HepG2 (cell line): ENCODE data around the gene ESYT2. TPM values are rescaled to one million over a fixed set of nuclear protein-coding genes. Genes with fewer than 3 reads are reported as not detected.
A peak's percentile ranks its signal among the peaks of the same experiment; 100 is the strongest.

Experiments used
- CERS6 ChIP-seq: sonication (generic); formaldehyde crosslinking; IDR thresholded peaks from 2 replicates; pipeline ENCODE4 v1.5.0; 2020; ENCODE audit warnings: missing genetic modification reagents
- HDAC2 ChIP-seq: sonication (generic); formaldehyde crosslinking; IDR thresholded peaks from 2 replicates; pipeline ENCODE4 v1.4.0; 2020; ENCODE audit warnings: missing genetic modification reagents
- HNF1B ChIP-seq: sonication (generic); formaldehyde crosslinking; IDR thresholded peaks from 2 replicates; pipeline ENCODE4 v1.5.1; 2020; ENCODE audit warnings: mild to moderate bottlenecking, moderate library complexity, missing genetic modification reagents
- KIAA2018 ChIP-seq: sonication (generic); formaldehyde crosslinking; IDR thresholded peaks from 2 replicates; pipeline ENCODE4 v1.5.0; 2020; ENCODE audit warnings: mild to moderate bottlenecking, missing genetic modification reagents, borderline replicate concordance
- MAX ChIP-seq: IDR thresholded peaks from 2 replicates; pipeline ENCODE4 v1.6.1; 2012; ENCODE audit warnings: inconsistent platforms
- MLXIP ChIP-seq: sonication (generic); formaldehyde crosslinking; IDR thresholded peaks from 2 replicates; pipeline ENCODE4 v1.9.0; 2021; ENCODE audit warnings: missing genetic modification reagents, borderline replicate concordance
- SIN3B ChIP-seq: fragments of 150-350 bp; IDR thresholded peaks from 2 replicates; pipeline ENCODE4 v1.6.1; 2014; ENCODE audit warnings: low read length
- SMAD1 ChIP-seq: sonication (generic); formaldehyde crosslinking; IDR thresholded peaks from 2 replicates; pipeline ENCODE4 v1.4.0; 2020; ENCODE audit warnings: missing genetic modification reagents, low read depth, mild to moderate bottlenecking, borderline replicate concordance
- SNAPC2 ChIP-seq: sonication (generic); formaldehyde crosslinking; IDR thresholded peaks from 2 replicates; pipeline ENCODE4 v1.8.1; 2022; ENCODE audit warnings: mild to moderate bottlenecking, missing genetic modification reagents
- TBP ChIP-seq: sonication (generic); formaldehyde crosslinking; IDR thresholded peaks from 2 replicates; pipeline ENCODE4 v1.5.0; 2020; ENCODE audit warnings: missing genetic modification reagents
- U2AF2 ChIP-seq: fragments of 200-400 bp; formaldehyde crosslinking; IDR thresholded peaks from 2 replicates; pipeline ENCODE4 v1.6.1; 2017; ENCODE audit warnings: low read depth, mild to moderate bottlenecking, low read length
- YEATS4 ChIP-seq: sonication (generic); formaldehyde crosslinking; IDR thresholded peaks from 2 replicates; pipeline ENCODE4 v1.4.0; 2020; ENCODE audit warnings: missing genetic modification reagents, borderline replicate concordance
- ZNF350 ChIP-seq: sonication (generic); formaldehyde crosslinking; IDR thresholded peaks from 2 replicates; pipeline ENCODE4 v1.4.0; 2020; ENCODE audit warnings: mild to moderate bottlenecking, low read depth, missing genetic modification reagents, borderline replicate concordance
- ZNF672 ChIP-seq: sonication (generic); formaldehyde crosslinking; IDR thresholded peaks from 2 replicates; pipeline ENCODE4 v1.8.1; 2022; ENCODE audit warnings: missing genetic modification reagents
- ZNF891 ChIP-seq: sonication (generic); formaldehyde crosslinking; IDR thresholded peaks from 2 replicates; pipeline ENCODE4 v1.5.0; 2020; ENCODE audit warnings: mild to moderate bottlenecking, missing genetic modification reagents
- polyA plus RNA-seq, 8 experiments: library from polyadenylated mRNA; depleted of rRNA in 3 of 8; stranded (reverse) in 7 of 8; unstranded in 1 of 8; fragments of >200 nt; fragmentation: Illumina TruSeq in 4 of 8; extraction: Trizol in 4 of 8; gene quantifications; 2 replicates each; pipeline versions ENCODE4 v1.2.1 to v1.2.3, GENCODE V29; 2011 to 2016; ENCODE audit warnings: low read depth in 4 of 8, missing spikeins in 1 of 8, mixed read lengths in 1 of 8; ENCODE audit not compliant: insufficient read depth in 1 of 8
- total RNA-seq, 5 experiments: library from RNA; depleted of rRNA; stranded (reverse); fragments of >200 nt; fragmentation: Illumina TruSeq; extraction: Trizol; gene quantifications; 2 replicates each; pipeline ENCODE4 v1.2.3, GENCODE V29; 2016; ENCODE audit warnings: low read depth in 1 of 5

ESYT2 gene
- total and polyA plus RNA-seq, 2 of the 13 experiments (the other 11 are each of a cell fraction or from before 2014, with no cell fraction given) = 28.5 to 37.3 TPM

- no peak for TF ChIP-seq MLXIP (CRISPR knock-in tag)
- TF ChIP-seq CERS6 (CRISPR knock-in tag) = no peak
- no peak for TF ChIP-seq ZNF672 (CRISPR knock-in tag)
- TF ChIP-seq SIN3B = no peak
- no peak; the same call in 1 of the 2 replicates for TF ChIP-seq ZNF350 (CRISPR knock-in tag)
- no peak for TF ChIP-seq SNAPC2 (CRISPR knock-in tag)
- no peak for TF ChIP-seq U2AF2
- TF ChIP-seq ZNF891 = no peak
- no peak for TF ChIP-seq KIAA2018 (CRISPR knock-in tag)
- peak; percentile 49; the same call in 1 of the 2 replicates for TF ChIP-seq SMAD1 (CRISPR knock-in tag)
- TF ChIP-seq HNF1B (CRISPR knock-in tag) = peak; percentile 66
- TF ChIP-seq TBP (CRISPR knock-in tag) = no peak
- TF ChIP-seq MAX = peak; percentile 25; the same call in 1 of the 2 replicates
- 0 out of 2 replicates have a peak, but pooled peaks have one; percentile 17 for TF ChIP-seq HDAC2 (CRISPR knock-in tag)
- no peak; the same call in 1 of the 2 replicates for TF ChIP-seq YEATS4 (CRISPR knock-in tag)
Measured at GRCh38 chr7:158849768-158850544, 20.6 kb upstream of the ESYT2 start (continued).
